Measurements from ENCODE around the gene CCND2.
A peak's percentile ranks its signal among the peaks of the same experiment; 100 is the strongest.

CCND2 gene

GRCh38 chr12:4320497-4320852, 46.9 kb downstream of the CCND2 start:
- DNase-seq (ENCODE audit: low spot score in 2 of 2), result no peak

DNA sequence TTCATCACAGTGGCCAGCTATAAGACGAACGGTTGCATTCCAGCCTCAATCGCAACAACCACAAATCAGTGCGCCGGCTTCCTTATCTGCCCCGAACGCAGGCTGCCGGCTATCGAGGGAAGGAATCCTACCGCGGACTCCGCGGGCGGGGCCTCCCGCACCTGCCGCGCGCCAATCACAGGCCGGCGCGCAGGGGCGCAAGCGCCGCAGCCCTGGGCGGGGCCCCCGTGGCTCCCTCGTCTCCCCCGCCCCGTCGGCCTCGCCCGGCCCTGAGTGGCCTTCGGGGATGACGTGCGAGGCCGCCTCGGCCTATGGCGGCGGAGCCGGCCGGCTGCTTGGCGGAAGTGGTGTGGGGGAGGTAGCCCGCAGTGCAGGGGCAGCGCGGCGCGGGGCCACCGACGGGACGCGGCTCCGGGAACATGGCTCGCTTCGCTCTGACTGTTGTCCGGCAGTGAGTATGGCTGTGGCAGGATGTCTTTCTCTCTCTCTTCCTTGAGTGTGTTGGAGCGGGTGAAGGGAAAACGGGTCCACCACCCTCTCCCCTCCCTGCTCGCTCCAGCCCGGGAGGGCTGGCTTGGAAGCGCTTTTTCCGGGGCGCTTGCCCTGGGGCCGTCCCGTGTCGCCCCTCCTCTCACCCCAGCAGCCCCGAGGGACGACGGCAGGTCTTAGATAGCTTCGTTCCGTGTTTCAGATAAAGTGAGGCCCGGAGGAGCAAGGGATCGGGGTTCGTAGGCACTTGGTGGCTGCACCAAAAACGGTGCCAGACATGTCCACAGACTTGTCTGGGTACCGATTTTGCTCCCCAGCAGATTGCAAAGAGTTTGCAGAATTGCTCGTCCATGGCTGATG, 47.5 kb downstream of the CCND2 start, which contains the start of gene TIGAR:
Gene TIGAR (plus strand): TSS at position 361 of the 849 bp plus-strand sequence. CDS start 59 bp downstream, at position 420.
- H3K9me3 Mint-ChIP-seq, result no peaks in the 10 kb centered on the region
- H3K27ac Mint-ChIP-seq (ENCODE audit: low read depth), result peak within 1 kb of the TSS; percentile 96
- H3K4me3 Mint-ChIP-seq, result peak within 1 kb of the TSS; percentile 97
- DNase-seq (ENCODE audit: low spot score in 2 of 2), result peak; percentile 82 to 84
- peak; percentile 95 for ATAC-seq (replicated peaks; ENCODE audit: extremely low read depth, poor library complexity, severe bottlenecking)
- H3K27me3 Mint-ChIP-seq, result no peaks in the 10 kb centered on the region
- H3K4me1 Mint-ChIP-seq, result peaks cover 29% of the 10 kb centered on the region
- peaks cover 23% of the 10 kb centered on the region for H3K36me3 Mint-ChIP-seq (ENCODE audit: insufficient read depth)

More at GRCh38 chr12:4320497-4320852, 46.9 kb downstream of the CCND2 start:
- Mint-ChIP-seq H3K27me3 (no peaks in the 10 kb centered on the region), H3K9me3 (no peaks in the 10 kb centered on the region), H3K4me3 (peak overlapping the region; percentile 97), H3K27ac (ENCODE audit: low read depth) (peak overlapping the region; percentile 96), H3K4me1 (peaks cover 29% of the 10 kb centered on the region), H3K36me3 (ENCODE audit: insufficient read depth) (peaks cover 20% of the 10 kb centered on the region)
- ATAC-seq (replicated peaks; ENCODE audit: extremely low read depth, poor library complexity, severe bottlenecking), result peak; percentile 13

- no peak for DNase-seq (ENCODE audit: low spot score in 2 of 2)
- Mint-ChIP-seq H3K27me3 (no peaks in the 10 kb centered on the region), H3K27ac (ENCODE audit: low read depth) (peak overlapping the region; percentile 72), H3K4me3 (peak overlapping the region; percentile 97), H3K9me3 (no peaks in the 10 kb centered on the region), H3K36me3 (ENCODE audit: insufficient read depth) (peaks cover 23% of the 10 kb centered on the region), H3K4me1 (peaks cover 29% of the 10 kb centered on the region)
- ATAC-seq (replicated peaks; ENCODE audit: extremely low read depth, poor library complexity, severe bottlenecking), result no peak
Observed at GRCh38 chr12:4322726-4323125, 49.2 kb downstream of the CCND2 start.
